CD4-positive, alpha-beta T cell (primary cell): Measurements from ENCODE around the gene OR5B12. TPM values are rescaled to one million over a fixed set of nuclear protein-coding genes. Genes with fewer than 3 reads are reported as not detected.

Experiments
- ATAC-seq: fragments of 200-7000 bp; cut with Tn5 transposase; one replicate; pipeline ENCODE4 v1.10.0; 2022; ENCODE audit warnings: mild to moderate bottlenecking; ENCODE audit not compliant: poor library complexity
- CTCF ChIA-PET: fragments of 350-600 bp; sonication (Branson Sonifier 250); formaldehyde crosslinking; loops from one replicate; lab custom pipeline; 2021; ENCODE audit warnings: antibody characterized with exemption, inconsistent platforms; lab: Charles Lee
- POLR2A ChIA-PET: fragments of 350-600 bp; sonication (Branson Sonifier 250); formaldehyde crosslinking; loops from one replicate; lab custom pipeline; 2021; ENCODE audit warnings: antibody characterized with exemption, inconsistent platforms; lab: Charles Lee
- DNase-seq, 14 experiments: peaks; one replicate each; pipeline ENCODE4 v3.0.0-alpha.2; 2013 to 2020; ENCODE audit warnings: mixed read lengths in 2 of 14
- H3K27ac ChIP-seq, 2 donors: one replicate each; pipeline versions ENCODE4 v1.5.1 to v1.7.0; 2013; ENCODE audit warnings: low read length in 2 of 2, low read depth in 1 of 2, mild to moderate bottlenecking in 1 of 2
- H3K27me3 ChIP-seq, 2 experiments: 1 replicate in 1 of 2; 2 replicates in 1 of 2; pipeline versions ENCODE4 v1.6.1 to v1.7.0; 2013; ENCODE audit warnings: low read length in 2 of 2, control low read depth in 1 of 2, mild to moderate bottlenecking in 1 of 2, moderate library complexity in 1 of 2; ENCODE audit not compliant: insufficient read depth in 2 of 2, control insufficient read depth in 1 of 2
- H3K36me3 ChIP-seq: one replicate; pipeline ENCODE4 v1.6.1; 2013; ENCODE audit warnings: low read length, control low read depth; ENCODE audit not compliant: insufficient read depth
- H3K4me1 ChIP-seq: one replicate; pipeline ENCODE4 v1.6.1; 2013; ENCODE audit warnings: low read length, control low read depth; ENCODE audit not compliant: insufficient read depth
- H3K4me3 ChIP-seq: one replicate; pipeline ENCODE4 v1.5.1; 2013; ENCODE audit warnings: mild to moderate bottlenecking, low read length, moderate library complexity
- H3K9me3 ChIP-seq, 2 experiments: 1 replicate in 1 of 2; 2 replicates in 1 of 2; pipeline versions ENCODE4 v1.6.1 to v1.7.0; 2013; ENCODE audit warnings: low read length in 2 of 2, mild to moderate bottlenecking in 2 of 2, control low read depth in 1 of 2, moderate library complexity in 1 of 2; ENCODE audit not compliant: control insufficient read depth in 1 of 2, insufficient read depth in 1 of 2
- H3K27ac Mint-ChIP-seq: one replicate; pipeline ENCODE4 v1.8.0; 2020; ENCODE audit warnings: mixed read lengths
- H3K27me3 Mint-ChIP-seq: one replicate; pipeline ENCODE4 v1.8.0; 2021; ENCODE audit warnings: mixed read lengths
- H3K36me3 Mint-ChIP-seq: one replicate; pipeline ENCODE4 v1.8.0; 2021; ENCODE audit warnings: low read depth, mixed read lengths
- H3K4me1 Mint-ChIP-seq: one replicate; pipeline ENCODE4 v1.8.0; 2021; ENCODE audit warnings: low read depth, mixed read lengths
- H3K4me3 Mint-ChIP-seq: one replicate; pipeline ENCODE4 v1.8.0; 2020; ENCODE audit warnings: mild to moderate bottlenecking, mixed read lengths
- H3K9me3 Mint-ChIP-seq: one replicate; pipeline ENCODE4 v1.8.0; 2020; ENCODE audit warnings: mixed read lengths
- intact Hi-C, 2 experiments: fragments of 100-400 bp; cut with DNase I in 1 of 2; cut with micrococcal nuclease in 1 of 2; formaldehyde crosslinking; loops; one replicate each; pipeline versions ENCODE4 v1.15.1 to v1.9.0; 2023 to 2025; cut with DNase I, micrococcal nuclease
- total RNA-seq, 174 experiments: library from RNA in 2 of 174; stranded (reverse) in 2 of 174; gene quantifications; one replicate each; pipeline ENCODE4 v1.2.3 and lab custom pipeline; 2021 to 2026
- TF ChIP-seq, protein P1 (sequence below): fragments of 200-600 bp; IDR thresholded peaks from one replicate; pipeline ENCODE4 v1.8.0; 2022; ENCODE audit warnings: antibody characterized with exemption, mild to moderate bottlenecking

Gene OR5B12
- total RNA-seq, 2 experiments from 2014 or later: not detected

DNA sequence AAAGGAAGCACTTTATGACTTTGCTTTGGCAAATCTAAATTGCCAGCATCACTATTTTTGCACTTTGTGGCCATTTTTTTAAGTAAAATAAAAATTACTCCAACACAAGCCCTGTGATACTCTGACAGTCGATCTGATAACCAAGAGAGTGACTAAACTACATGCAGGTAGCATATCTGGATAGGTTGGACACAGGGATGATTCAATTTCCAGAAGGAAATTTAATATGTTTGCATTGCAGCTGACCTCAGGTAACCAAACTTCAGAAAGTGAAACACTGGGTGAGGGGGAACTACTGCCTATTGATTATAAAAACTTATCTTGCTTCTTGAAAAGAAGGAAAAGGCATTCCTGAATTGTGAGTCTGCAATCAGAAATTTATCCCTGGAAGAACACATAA is 49.3 kb downstream of the OR5B12 start:
- H3K9me3 ChIP-seq: peaks cover 5 to 9% of the 10 kb centered on the region in 2 experiments
- no peak overlapping the region for H3K27ac Mint-ChIP-seq
- H3K36me3 ChIP-seq: no peaks in the 10 kb centered on the region
- ATAC-seq (no peak), DNase-seq (no peak)
- TF ChIP-seq, protein P1, sequence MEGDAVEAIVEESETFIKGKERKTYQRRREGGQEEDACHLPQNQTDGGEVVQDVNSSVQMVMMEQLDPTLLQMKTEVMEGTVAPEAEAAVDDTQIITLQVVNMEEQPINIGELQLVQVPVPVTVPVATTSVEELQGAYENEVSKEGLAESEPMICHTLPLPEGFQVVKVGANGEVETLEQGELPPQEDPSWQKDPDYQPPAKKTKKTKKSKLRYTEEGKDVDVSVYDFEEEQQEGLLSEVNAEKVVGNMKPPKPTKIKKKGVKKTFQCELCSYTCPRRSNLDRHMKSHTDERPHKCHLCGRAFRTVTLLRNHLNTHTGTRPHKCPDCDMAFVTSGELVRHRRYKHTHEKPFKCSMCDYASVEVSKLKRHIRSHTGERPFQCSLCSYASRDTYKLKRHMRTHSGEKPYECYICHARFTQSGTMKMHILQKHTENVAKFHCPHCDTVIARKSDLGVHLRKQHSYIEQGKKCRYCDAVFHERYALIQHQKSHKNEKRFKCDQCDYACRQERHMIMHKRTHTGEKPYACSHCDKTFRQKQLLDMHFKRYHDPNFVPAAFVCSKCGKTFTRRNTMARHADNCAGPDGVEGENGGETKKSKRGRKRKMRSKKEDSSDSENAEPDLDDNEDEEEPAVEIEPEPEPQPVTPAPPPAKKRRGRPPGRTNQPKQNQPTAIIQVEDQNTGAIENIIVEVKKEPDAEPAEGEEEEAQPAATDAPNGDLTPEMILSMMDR: no peak
- POLR2A ChIA-PET: no interaction called here
- H3K4me1 ChIP-seq: no peaks in the 10 kb centered on the region
- intact Hi-C loops: no loop called here
- H3K4me3 ChIP-seq: no peak overlapping the region
- H3K9me3 Mint-ChIP-seq: no peaks in the 10 kb centered on the region
- no peaks in the 10 kb centered on the region for H3K36me3 Mint-ChIP-seq
- H3K27me3 Mint-ChIP-seq: no peaks in the 10 kb centered on the region
- H3K4me3 Mint-ChIP-seq: no peak overlapping the region
- CTCF ChIA-PET: interaction anchor here (0.6 kb wide), 1 partner anchor 1263 kb away, joined by 3 read pairs; no protein-coding TSS in a partner anchor
- H3K4me1 Mint-ChIP-seq: no peaks in the 10 kb centered on the region
- no peak overlapping the region for H3K27ac ChIP-seq
- peaks cover 0 to 3% of the 10 kb centered on the region in 2 experiments for H3K27me3 ChIP-seq

DNA sequence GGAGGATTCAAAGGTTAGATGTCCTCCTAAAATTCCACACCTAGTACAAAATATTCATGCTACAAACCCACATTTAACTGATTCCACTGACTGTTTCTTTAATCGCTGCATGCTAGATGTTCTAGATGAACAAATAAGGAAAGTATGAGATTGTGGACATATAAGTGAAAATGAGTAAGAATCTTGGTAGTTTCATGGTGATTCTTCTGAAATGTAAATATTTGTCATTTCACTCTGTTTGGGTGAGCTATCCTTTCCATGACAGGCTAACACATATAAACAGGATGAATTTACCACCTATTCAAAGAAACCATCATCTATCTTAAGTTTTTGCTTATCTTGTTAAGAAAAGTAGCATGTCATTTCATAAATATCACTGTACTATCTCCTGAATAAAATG is 50.2 kb downstream of the OR5B12 start:
- H3K4me3 Mint-ChIP-seq: no peak overlapping the region
- TF ChIP-seq, protein P1: no peak
- H3K27ac Mint-ChIP-seq: no peak overlapping the region
- POLR2A ChIA-PET: no interaction called here
- no peaks in the 10 kb centered on the region for H3K36me3 Mint-ChIP-seq
- no peaks in the 10 kb centered on the region for H3K4me1 Mint-ChIP-seq
- no peaks in the 10 kb centered on the region for H3K9me3 Mint-ChIP-seq
- CTCF ChIA-PET: no interaction called here
- no peak for DNase-seq
- H3K4me3 ChIP-seq: no peak overlapping the region
- H3K27me3 Mint-ChIP-seq: no peaks in the 10 kb centered on the region
- peaks cover 0 to 3% of the 10 kb centered on the region in 2 experiments for H3K27me3 ChIP-seq
- no peaks in the 10 kb centered on the region for H3K36me3 ChIP-seq
- H3K4me1 ChIP-seq: no peaks in the 10 kb centered on the region
- ATAC-seq: no peak
- H3K9me3 ChIP-seq: peaks cover 5 to 9% of the 10 kb centered on the region in 2 experiments
- H3K27ac ChIP-seq: no peak overlapping the region
- intact Hi-C loops: no loop called here

DNA sequence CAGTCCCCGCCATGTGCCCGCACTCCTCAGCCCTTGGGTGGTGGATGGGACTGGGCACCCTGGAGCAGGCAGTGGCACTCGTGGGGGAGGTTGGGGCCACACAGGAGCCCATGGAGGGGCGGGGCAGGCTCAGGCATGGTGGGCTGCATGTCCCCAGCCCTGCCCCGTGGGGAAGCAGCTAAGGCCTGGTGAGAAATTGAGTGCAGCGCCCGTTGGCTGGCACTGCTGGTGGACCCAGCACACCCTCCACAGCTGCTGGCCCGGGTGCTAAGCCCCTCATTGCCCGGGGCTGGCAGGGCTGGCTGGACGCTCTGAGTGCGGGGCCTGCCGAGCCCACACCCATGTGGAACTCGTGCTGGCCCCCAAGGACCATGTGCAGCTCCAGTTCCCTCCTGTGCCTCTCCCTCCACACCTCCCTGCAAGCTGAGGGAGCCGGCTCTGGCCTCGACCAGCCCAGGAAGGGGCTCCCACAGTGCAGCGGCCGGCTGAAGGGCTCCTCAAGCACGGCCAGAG is 51.4 kb downstream of the OR5B12 start:
- ChIA-PET POLR2A (no interaction called here), CTCF (no interaction called here)
- intact Hi-C loops: no loop called here
- Mint-ChIP-seq H3K4me1 (no peaks in the 10 kb centered on the region), H3K36me3 (no peaks in the 10 kb centered on the region), H3K27ac (no peak overlapping the region), H3K9me3 (no peaks in the 10 kb centered on the region), H3K4me3 (no peak overlapping the region), H3K27me3 (no peaks in the 10 kb centered on the region)
- Histone ChIP-seq H3K4me1 (no peaks in the 10 kb centered on the region), H3K9me3 (peaks cover 5 to 9% of the 10 kb centered on the region in 2 experiments), H3K27me3 (peaks cover 0 to 3% of the 10 kb centered on the region in 2 experiments), H3K36me3 (no peaks in the 10 kb centered on the region), H3K27ac (no peak overlapping the region), H3K4me3 (no peak overlapping the region)
- ATAC-seq: no peak
- TF ChIP-seq, protein P1: no peak
- DNase-seq: peak in 1 of 14 experiments; percentile 2

Other genes with a start within 250 kb of the OR5B12 start
- gene OR1S2, start 238.1 kb downstream of the OR5B12 start, total RNA-seq: not detected
- not detected for gene OR1S1, start 229.5 kb downstream of the OR5B12 start, total RNA-seq
- gene OR10Q1, start 213.3 kb downstream of the OR5B12 start, total RNA-seq: not detected
- gene OR10W1, start 174.0 kb downstream of the OR5B12 start, total RNA-seq: not detected
- gene OR5B17, start 83.2 kb downstream of the OR5B12 start, total RNA-seq: not detected
- gene OR5B3, start 35.4 kb downstream of the OR5B12 start, total RNA-seq: not detected
- not detected for gene OR5B2, start 14.1 kb downstream of the OR5B12 start, total RNA-seq
- not detected for gene OR5B21, start 65.9 kb upstream of the OR5B12 start, total RNA-seq
- gene LPXN, start 133.6 kb upstream of the OR5B12 start, total RNA-seq: 10 to 100 TPM; 35.5 to 36.3 TPM
- gene ZFP91, start 136.8 kb upstream of the OR5B12 start, total RNA-seq: 10 to 100 TPM; 46.5 to 46.7 TPM
- gene CNTF, start 180.4 kb upstream of the OR5B12 start, total RNA-seq: 1 to 10 TPM; 3.1 to 3.9 TPM